ENCODE results near the gene XPNPEP1. TPM values are rescaled to one million over a fixed set of nuclear protein-coding genes. Genes with fewer than 3 reads are reported as not detected.

XPNPEP1 gene
- total RNA-seq, 1 experiment from 2014 or later = 71.3 TPM

DNA sequence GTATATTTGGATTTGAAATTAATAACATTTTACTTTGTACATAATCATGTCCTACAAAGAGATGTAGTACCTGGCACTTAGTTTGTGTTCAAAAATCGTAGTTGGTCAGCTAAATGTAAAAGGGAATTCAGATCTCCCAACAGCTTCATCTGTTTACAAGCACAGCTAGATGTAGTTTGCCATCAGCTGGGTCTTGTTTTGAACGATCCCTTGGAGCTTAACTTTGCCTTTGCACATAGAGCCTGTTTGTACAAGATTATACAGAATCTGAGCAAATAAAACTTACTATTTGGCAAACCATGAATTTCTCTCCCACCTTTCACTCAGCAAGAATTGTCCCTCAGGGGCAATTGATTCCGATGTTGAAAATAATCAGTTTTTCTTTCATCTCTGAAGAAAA, 48.3 kb upstream of the XPNPEP1 start:
- WGBS (ENCODE audit: extremely low coverage, insufficient read length, low lambda C conversion rate) = no CpG with 5 or more reads among the region's 3 CpGs
- Histone ChIP-seq H3K9ac (ENCODE audit: extremely low read depth, insufficient read length, low read length) (no peak overlapping the region), H3K9me3 (ENCODE audit: control insufficient read depth, low read depth, low read length) (no peaks in the 10 kb centered on the region)

More for the DNA sequence above, 48.3 kb upstream of the XPNPEP1 start:
- Mint-ChIP-seq H3K4me3 (no peak overlapping the region), H3K36me3 (ENCODE audit: insufficient read depth in 1 of 3, low read depth in 3 of 3) (no peaks in the 10 kb centered on the region), H3K9me3 (no peaks in the 10 kb centered on the region), H3K27ac (no peak overlapping the region), H3K27me3 (ENCODE audit: low read depth) (no peaks in the 10 kb centered on the region), H3K4me1 (peaks cover 30 to 41% of the 10 kb centered on the region in 2 experiments)
- H3K4me1 ChIP-seq (ENCODE audit: insufficient read depth, low read length) = peaks cover 8% of the 10 kb centered on the region; the same call in 1 of the 2 replicates
- TF ChIP-seq, protein P1, sequence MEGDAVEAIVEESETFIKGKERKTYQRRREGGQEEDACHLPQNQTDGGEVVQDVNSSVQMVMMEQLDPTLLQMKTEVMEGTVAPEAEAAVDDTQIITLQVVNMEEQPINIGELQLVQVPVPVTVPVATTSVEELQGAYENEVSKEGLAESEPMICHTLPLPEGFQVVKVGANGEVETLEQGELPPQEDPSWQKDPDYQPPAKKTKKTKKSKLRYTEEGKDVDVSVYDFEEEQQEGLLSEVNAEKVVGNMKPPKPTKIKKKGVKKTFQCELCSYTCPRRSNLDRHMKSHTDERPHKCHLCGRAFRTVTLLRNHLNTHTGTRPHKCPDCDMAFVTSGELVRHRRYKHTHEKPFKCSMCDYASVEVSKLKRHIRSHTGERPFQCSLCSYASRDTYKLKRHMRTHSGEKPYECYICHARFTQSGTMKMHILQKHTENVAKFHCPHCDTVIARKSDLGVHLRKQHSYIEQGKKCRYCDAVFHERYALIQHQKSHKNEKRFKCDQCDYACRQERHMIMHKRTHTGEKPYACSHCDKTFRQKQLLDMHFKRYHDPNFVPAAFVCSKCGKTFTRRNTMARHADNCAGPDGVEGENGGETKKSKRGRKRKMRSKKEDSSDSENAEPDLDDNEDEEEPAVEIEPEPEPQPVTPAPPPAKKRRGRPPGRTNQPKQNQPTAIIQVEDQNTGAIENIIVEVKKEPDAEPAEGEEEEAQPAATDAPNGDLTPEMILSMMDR (conservative IDR thresholded peaks at IDR 0.05) = no peak
- no peak overlapping the region for H2AK5ac ChIP-seq (ENCODE audit: insufficient read length, low read length)
- H3K79me2 ChIP-seq (ENCODE audit: insufficient read depth, low read length) = no peaks in the 10 kb centered on the region
- no peaks in the 10 kb centered on the region for H3K79me1 ChIP-seq (ENCODE audit: insufficient read depth, low read depth, low read length, poor library complexity, severe bottlenecking)
- no peaks in the 10 kb centered on the region for H3K27me3 ChIP-seq (ENCODE audit: insufficient read depth, low read length)
- no peak overlapping the region for H2BK12ac ChIP-seq (ENCODE audit: insufficient read length, low read depth, low read length)
- no peak overlapping the region for H2BK120ac ChIP-seq (ENCODE audit: low read depth, low read length, poor library complexity, severe bottlenecking)
- no peak overlapping the region for H2BK5ac ChIP-seq (ENCODE audit: insufficient read length, low read length)
- H4K20me1 ChIP-seq (ENCODE audit: control insufficient read depth, insufficient read depth, insufficient read length) = no peaks in the 10 kb centered on the region
- H4K91ac ChIP-seq (ENCODE audit: insufficient read length, low read depth, low read length) = no peak overlapping the region
- H3K4ac ChIP-seq (ENCODE audit: low read depth, low read length) = no peak overlapping the region
- no peak overlapping the region for H3T11ph ChIP-seq (ENCODE audit: low read length)
- no peak overlapping the region for H3K27ac ChIP-seq (ENCODE audit: insufficient read length, low read depth, low read length)
- no peak overlapping the region for H2BK20ac ChIP-seq (ENCODE audit: low read depth, low read length, poor library complexity, severe bottlenecking)
- H4K5ac ChIP-seq (ENCODE audit: insufficient read length, low read depth, low read length) = no peak overlapping the region
- H3K14ac ChIP-seq (ENCODE audit: insufficient read depth, low read length) = no peak overlapping the region
- DNase-seq = no peak
- H4K8ac ChIP-seq (replicated peaks; ENCODE audit: insufficient read length, low read depth, low read length) = no peak overlapping the region
- no peak overlapping the region for H3K56ac ChIP-seq (ENCODE audit: insufficient read length, low read depth, low read length)
- H3K23me2 ChIP-seq (ENCODE audit: insufficient read length, low read depth, low read length, poor library complexity, severe bottlenecking) = peaks cover 3% of the 10 kb centered on the region
- H2AFZ ChIP-seq (ENCODE audit: low read length) = no peak overlapping the region
- H3K4me2 ChIP-seq (ENCODE audit: insufficient read depth, insufficient read length, low read length) = no peak overlapping the region
- H2BK15ac ChIP-seq (ENCODE audit: low read depth, low read length) = no peak overlapping the region
- H3K18ac ChIP-seq (ENCODE audit: insufficient read length, low read depth, low read length) = no peak overlapping the region
- no peak overlapping the region for H3K23ac ChIP-seq (ENCODE audit: insufficient read length, low read depth, low read length)

Data from H9 (cell line).